Sigmoid colon (tissue), 7 donors: ENCODE data around the gene GJA9. TPM values are rescaled to one million over a fixed set of nuclear protein-coding genes. Genes with fewer than 3 reads are reported as not detected.

Source experiments
- DNase-seq: peaks from one replicate; pipeline ENCODE4 v3.0.0-alpha.2; 2019
- H3K27ac ChIP-seq, 4 donors: fragments of 200-600 bp; sonication (generic); one replicate each; pipeline ENCODE4 v1.5.1; 2016 to 2019; ENCODE audit warnings: mild to moderate bottlenecking in 1 of 4
- H3K27me3 ChIP-seq, 3 donors: fragments of 200-600 bp; sonication (generic); one replicate each; pipeline ENCODE4 v1.5.1; 2019; ENCODE audit warnings: mild to moderate bottlenecking in 1 of 3
- H3K36me3 ChIP-seq, 4 donors: fragments of 200-600 bp; sonication (generic); one replicate each; pipeline ENCODE4 v1.5.1; 2016 to 2019
- H3K4me1 ChIP-seq, 4 donors: fragments of 200-600 bp; sonication (generic); one replicate each; pipeline ENCODE4 v1.5.1; 2017 to 2019
- H3K4me3 ChIP-seq, 4 donors: fragments of 200-600 bp; sonication (generic); one replicate each; pipeline ENCODE4 v1.5.1; 2017 to 2019; ENCODE audit warnings: mild to moderate bottlenecking in 2 of 4, moderate library complexity in 1 of 4
- H3K9me3 ChIP-seq, 4 donors: fragments of 200-600 bp in 3 of 4; sonication (generic) in 3 of 4; one replicate each; pipeline versions ENCODE4 v1.5.1 to v1.6.1; 2013 to 2019
- EP300 ChIP-seq, 4 donors: sonication (generic); formaldehyde crosslinking; IDR thresholded peaks; one replicate each; pipeline ENCODE4 v1.6.1; 2017; ENCODE audit warnings: antibody characterized with exemption in 4 of 4
- POLR2A ChIP-seq, 2 donors: fragments of 450-650 bp; IDR thresholded peaks; one replicate each; pipeline ENCODE4 v1.6.1; 2016; ENCODE audit warnings: antibody characterized with exemption in 2 of 2, mild to moderate bottlenecking in 2 of 2, moderate library complexity in 2 of 2
- POLR2AphosphoS5 ChIP-seq, 4 donors: sonication (generic); formaldehyde crosslinking; IDR thresholded peaks; one replicate each; pipeline ENCODE4 v1.6.1; 2017; ENCODE audit warnings: antibody characterized with exemption in 4 of 4
- WGBS, 2 donors: extraction: QIAGEN DNeasy Blood & Tissue Kit; methylation state at CpG; one replicate each; pipeline ENCODE4 v1.1.7; 2013; 5-methylcytosine and 5-hydroxymethylcytosine counted together
- intact Hi-C: fragments of 100-400 bp; cut with DNase I; formaldehyde crosslinking; loops from one replicate; pipeline ENCODE4 v1.15.1; 2023
- polyA plus RNA-seq, 3 donors: library from polyadenylated mRNA; stranded (reverse); fragments of 200-250 nt; gene quantifications; one replicate each; pipeline ENCODE4 v1.2.3, GENCODE V29; 2013
- total RNA-seq, 4 donors: library from RNA; depleted of rRNA; stranded (reverse); fragments of >200 nt; gene quantifications; one replicate each; pipeline ENCODE4 v1.1.0, GENCODE V29; 2016
- TF ChIP-seq, protein P1 (sequence below), 4 experiments: fragments of 450-650 bp in 3 of 4; fragments of 200-600 bp in 1 of 4; IDR thresholded peaks; one replicate each; pipeline ENCODE4 v1.5.1; 2016 to 2019; ENCODE audit warnings: antibody characterized with exemption in 4 of 4, mild to moderate bottlenecking in 3 of 4, moderate library complexity in 2 of 4
- donor health status: healthy with polysubstance abuse.
- donor health status: Bipolar disorder and iron deficiency.
- donor health status: healthy.

GJA9 gene
- total and polyA plus RNA-seq, 7 donors = 0.50 TPM; not detected in 6

DNA sequence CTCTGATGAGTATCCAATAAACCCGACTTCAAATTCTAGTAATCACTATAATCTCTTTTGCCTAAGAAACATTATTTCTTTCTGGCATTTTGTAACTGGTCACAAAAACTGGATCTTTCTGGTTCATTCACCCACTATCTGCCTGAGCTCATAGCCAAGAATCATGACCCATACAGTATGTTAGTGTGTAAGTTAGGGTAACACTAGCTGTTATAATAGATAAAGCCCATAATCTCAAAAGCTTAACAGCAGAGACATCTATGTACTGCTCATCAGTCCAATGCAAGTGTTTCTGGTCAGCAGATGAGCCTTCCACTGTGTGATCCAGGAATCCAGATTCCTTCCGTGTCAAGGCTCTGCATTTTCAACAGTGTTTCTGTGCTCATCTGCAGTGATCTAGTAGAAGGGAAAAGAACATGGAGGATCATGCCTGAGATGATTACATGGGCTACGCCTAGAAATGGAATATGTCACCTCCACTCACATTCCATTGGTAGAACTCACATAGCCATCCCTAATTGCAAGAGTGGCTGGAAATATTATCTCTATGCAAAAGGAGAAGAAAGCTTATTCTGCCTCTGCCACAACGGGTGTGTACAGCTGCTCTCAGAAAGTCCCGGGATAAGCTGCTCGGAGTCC lies 49.5 kb downstream of the GJA9 start:
- DNase-seq = no peak
- H3K4me3 ChIP-seq = no peak overlapping the region
- H3K36me3 ChIP-seq = no peaks in the 10 kb centered on the region
- WGBS, 2 donors = 81 to 82% methylated on average over 6 of the region's 6 CpGs
- intact Hi-C loops = loop anchor here (10.0 kb wide), 1 partner anchor 797 kb away; no protein-coding TSS in a partner anchor
- peaks cover 0 to 11% (median 8%) of the 10 kb centered on the region in 4 donors for H3K4me1 ChIP-seq
- TF ChIP-seq POLR2A (IDR thresholded peaks at IDR 0.05) (no peak), EP300 (IDR thresholded peaks at IDR 0.05) (no peak), POLR2AphosphoS5 (IDR thresholded peaks at IDR 0.05) (no peak)
- TF ChIP-seq, protein P1, sequence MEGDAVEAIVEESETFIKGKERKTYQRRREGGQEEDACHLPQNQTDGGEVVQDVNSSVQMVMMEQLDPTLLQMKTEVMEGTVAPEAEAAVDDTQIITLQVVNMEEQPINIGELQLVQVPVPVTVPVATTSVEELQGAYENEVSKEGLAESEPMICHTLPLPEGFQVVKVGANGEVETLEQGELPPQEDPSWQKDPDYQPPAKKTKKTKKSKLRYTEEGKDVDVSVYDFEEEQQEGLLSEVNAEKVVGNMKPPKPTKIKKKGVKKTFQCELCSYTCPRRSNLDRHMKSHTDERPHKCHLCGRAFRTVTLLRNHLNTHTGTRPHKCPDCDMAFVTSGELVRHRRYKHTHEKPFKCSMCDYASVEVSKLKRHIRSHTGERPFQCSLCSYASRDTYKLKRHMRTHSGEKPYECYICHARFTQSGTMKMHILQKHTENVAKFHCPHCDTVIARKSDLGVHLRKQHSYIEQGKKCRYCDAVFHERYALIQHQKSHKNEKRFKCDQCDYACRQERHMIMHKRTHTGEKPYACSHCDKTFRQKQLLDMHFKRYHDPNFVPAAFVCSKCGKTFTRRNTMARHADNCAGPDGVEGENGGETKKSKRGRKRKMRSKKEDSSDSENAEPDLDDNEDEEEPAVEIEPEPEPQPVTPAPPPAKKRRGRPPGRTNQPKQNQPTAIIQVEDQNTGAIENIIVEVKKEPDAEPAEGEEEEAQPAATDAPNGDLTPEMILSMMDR (IDR thresholded peaks at IDR 0.05) = no peak
- no peaks in the 10 kb centered on the region for H3K9me3 ChIP-seq
- no peaks in the 10 kb centered on the region for H3K27me3 ChIP-seq
- no peak overlapping the region for H3K27ac ChIP-seq

- TF ChIP-seq, protein P1 (IDR thresholded peaks at IDR 0.05) = no peak
- TF ChIP-seq POLR2AphosphoS5 (IDR thresholded peaks at IDR 0.05) = no peak
- TF ChIP-seq POLR2A (IDR thresholded peaks at IDR 0.05) = no peak
- TF ChIP-seq EP300 (IDR thresholded peaks at IDR 0.05) = no peak
- H3K4me3 ChIP-seq = no peak overlapping the region
- peak overlapping the region in 1 of 4 donors; percentile 13 for H3K27ac ChIP-seq
- H3K4me1 ChIP-seq = peaks cover 0 to 11% (median 8%) of the 10 kb centered on the region in 4 donors
- intact Hi-C loops = no loop called here
- no peaks in the 10 kb centered on the region for H3K27me3 ChIP-seq
- H3K36me3 ChIP-seq = no peaks in the 10 kb centered on the region
- H3K9me3 ChIP-seq = no peaks in the 10 kb centered on the region
- 16 to 47% methylated on average over 1 of the region's 1 CpG for WGBS, 2 donors
- no peak for DNase-seq
Measured at GRCh38 chr1:38829368-38829767, 52.0 kb downstream of the GJA9 start.

DNA sequence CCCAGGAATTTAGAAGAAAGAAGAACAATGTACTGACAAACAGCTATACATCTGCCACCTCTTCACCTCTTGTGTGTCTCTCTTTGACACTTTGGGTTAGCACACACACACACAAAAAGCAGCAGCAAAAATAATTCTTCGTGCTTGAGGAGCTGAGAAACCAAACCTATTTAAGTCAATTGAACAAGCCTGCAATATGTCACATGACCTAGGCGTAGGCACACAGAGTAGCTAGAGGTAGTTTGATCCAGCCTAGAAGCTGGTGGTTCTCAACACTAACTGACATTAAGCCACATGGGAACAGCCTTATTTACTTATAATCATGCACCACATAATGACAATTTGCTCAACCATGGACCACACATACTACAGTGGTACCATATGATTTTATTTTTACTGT lies 54.1 kb downstream of the GJA9 start:
- no peak for DNase-seq
- Histone ChIP-seq H3K4me3 (no peak overlapping the region), H3K27ac (no peak overlapping the region), H3K27me3 (no peaks in the 10 kb centered on the region), H3K4me1 (peaks cover 0 to 11% (median 8%) of the 10 kb centered on the region in 4 donors), H3K9me3 (no peaks in the 10 kb centered on the region), H3K36me3 (no peaks in the 10 kb centered on the region)
- no peak for TF ChIP-seq POLR2AphosphoS5 (IDR thresholded peaks at IDR 0.05)
- TF ChIP-seq POLR2A (IDR thresholded peaks at IDR 0.05) = no peak
- no peak for TF ChIP-seq EP300 (IDR thresholded peaks at IDR 0.05)
- TF ChIP-seq, protein P1 (IDR thresholded peaks at IDR 0.05) = no peak
- 54 to 72% methylated on average over 2 of the region's 2 CpGs for WGBS, 2 donors
- intact Hi-C loops = no loop called here

DNA sequence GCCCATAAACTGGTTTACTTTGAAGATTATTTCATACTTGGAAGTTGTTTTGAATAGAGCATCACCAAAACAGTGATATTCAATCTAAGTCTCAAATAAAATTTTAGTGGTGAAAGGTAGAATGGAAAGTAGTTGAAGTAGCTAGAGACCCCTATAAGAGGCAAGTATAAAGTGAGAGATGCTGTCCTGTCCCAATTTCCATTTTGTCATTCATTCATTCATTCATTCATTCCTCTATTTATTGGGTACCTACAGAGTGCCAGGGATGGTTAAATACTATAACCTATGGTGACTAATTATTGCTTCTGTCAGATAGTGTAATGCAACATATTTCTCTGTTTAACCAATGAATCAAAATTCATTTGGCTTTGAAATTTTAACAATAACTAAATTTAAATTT lies 54.5 kb downstream of the GJA9 start:
- Histone ChIP-seq H3K4me3 (no peak overlapping the region), H3K9me3 (no peaks in the 10 kb centered on the region), H3K27ac (no peak overlapping the region), H3K36me3 (no peaks in the 10 kb centered on the region), H3K4me1 (peaks cover 0 to 11% (median 8%) of the 10 kb centered on the region in 4 donors), H3K27me3 (no peaks in the 10 kb centered on the region)
- DNase-seq = no peak
- intact Hi-C loops = no loop called here
- TF ChIP-seq EP300 (IDR thresholded peaks at IDR 0.05) = no peak
- TF ChIP-seq POLR2AphosphoS5 (IDR thresholded peaks at IDR 0.05) = no peak
- TF ChIP-seq POLR2A (IDR thresholded peaks at IDR 0.05) = no peak
- TF ChIP-seq, protein P1 (IDR thresholded peaks at IDR 0.05) = no peak

DNA sequence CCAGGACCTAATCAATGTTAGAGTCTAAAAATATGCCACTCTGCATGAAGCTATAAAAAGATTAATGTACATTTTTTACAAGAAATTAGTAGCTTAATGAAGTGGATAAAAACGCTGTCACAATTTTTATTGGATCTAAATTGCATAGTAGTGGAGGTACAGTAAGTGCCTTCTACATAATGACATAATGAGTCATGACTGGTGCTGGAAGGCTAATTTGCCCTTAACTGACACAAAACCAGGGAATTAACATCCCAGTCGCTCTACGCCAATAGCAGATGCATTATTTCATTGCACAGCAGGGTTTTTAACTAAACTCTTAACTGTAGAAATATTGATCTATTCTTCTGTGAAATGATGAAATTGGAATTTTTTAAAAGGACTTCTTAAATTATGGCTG lies 55.1 kb downstream of the GJA9 start:
- TF ChIP-seq POLR2A (IDR thresholded peaks at IDR 0.05) (no peak), POLR2AphosphoS5 (IDR thresholded peaks at IDR 0.05) (no peak), EP300 (IDR thresholded peaks at IDR 0.05) (no peak)
- TF ChIP-seq, protein P1 (IDR thresholded peaks at IDR 0.05) = no peak
- Histone ChIP-seq H3K9me3 (no peaks in the 10 kb centered on the region), H3K36me3 (no peaks in the 10 kb centered on the region), H3K27ac (no peak overlapping the region), H3K4me3 (no peak overlapping the region), H3K27me3 (no peaks in the 10 kb centered on the region), H3K4me1 (peaks cover 0 to 11% (median 8%) of the 10 kb centered on the region in 4 donors)
- intact Hi-C loops = no loop called here
- WGBS, 2 donors = 40 to 71% methylated on average over 3 of the region's 3 CpGs
- DNase-seq = no peak
